HG02571 (cell line): ENCODE measurements around the gene KDM5A.
"Not testable (repeated sequence)": the region's sequence is repeated elsewhere in the genome, so short reads cannot be mapped to it uniquely, and the experiment has no call there.

Experiments used
- ATAC-seq: cut with Tn5 transposase; IDR thresholded peaks from one replicate; pipeline ENCODE4 v1.9.1; 2021; ENCODE audit warnings: mild to moderate bottlenecking, moderate library complexity; ENCODE audit not compliant: unreplicated experiment

KDM5A gene

GRCh38 chr12:334125-334524, 55.0 kb downstream of the KDM5A start:
- ATAC-seq, result no peak

GRCh38 chr12:332581-333205, 56.4 kb downstream of the KDM5A start:
- no peak for ATAC-seq

DNA sequence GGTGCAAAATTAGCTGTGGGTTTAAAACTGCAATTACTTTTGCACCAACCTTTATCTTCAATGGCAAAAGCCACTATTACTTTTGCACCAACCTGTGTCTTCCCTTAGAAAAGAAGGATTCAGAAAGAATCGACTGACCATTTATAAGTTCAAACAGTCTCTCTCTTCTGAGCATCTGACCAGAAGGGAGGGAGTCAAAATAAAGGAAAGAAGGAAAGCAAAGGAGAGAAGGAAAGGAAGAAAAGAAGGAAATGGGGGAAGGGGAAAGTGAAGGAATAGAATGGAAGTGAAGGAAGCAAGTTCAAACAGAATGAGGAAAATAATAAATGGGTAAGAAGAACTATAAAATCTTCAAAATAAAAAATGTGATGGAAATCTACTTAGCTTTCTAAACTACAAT, 57.8 kb downstream of the KDM5A start:
- no peak for ATAC-seq

DNA sequence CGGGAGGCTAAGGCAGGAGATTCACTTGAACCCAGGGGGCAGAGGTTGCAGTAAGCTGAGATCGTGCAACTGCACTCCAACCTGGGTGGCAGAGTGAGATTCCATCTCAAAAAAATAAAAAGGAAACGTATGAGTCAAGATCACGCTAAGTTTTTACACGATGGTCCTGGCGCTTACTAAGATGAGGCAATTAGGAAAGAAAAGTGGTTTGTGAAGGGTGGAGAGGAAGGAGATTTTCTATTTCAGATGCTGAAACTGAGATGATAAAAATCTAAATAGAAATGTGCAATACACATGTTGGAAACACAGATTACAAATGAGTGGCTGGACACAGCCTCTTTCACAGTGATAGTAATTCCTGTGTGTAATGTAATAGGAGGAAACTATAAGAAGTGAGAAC, 63.2 kb downstream of the KDM5A start:
- no peak for ATAC-seq

- ATAC-seq, result no peak
These were observed 65.6 kb downstream of the KDM5A start for GRCh38 chr12:323507-323906.

DNA sequence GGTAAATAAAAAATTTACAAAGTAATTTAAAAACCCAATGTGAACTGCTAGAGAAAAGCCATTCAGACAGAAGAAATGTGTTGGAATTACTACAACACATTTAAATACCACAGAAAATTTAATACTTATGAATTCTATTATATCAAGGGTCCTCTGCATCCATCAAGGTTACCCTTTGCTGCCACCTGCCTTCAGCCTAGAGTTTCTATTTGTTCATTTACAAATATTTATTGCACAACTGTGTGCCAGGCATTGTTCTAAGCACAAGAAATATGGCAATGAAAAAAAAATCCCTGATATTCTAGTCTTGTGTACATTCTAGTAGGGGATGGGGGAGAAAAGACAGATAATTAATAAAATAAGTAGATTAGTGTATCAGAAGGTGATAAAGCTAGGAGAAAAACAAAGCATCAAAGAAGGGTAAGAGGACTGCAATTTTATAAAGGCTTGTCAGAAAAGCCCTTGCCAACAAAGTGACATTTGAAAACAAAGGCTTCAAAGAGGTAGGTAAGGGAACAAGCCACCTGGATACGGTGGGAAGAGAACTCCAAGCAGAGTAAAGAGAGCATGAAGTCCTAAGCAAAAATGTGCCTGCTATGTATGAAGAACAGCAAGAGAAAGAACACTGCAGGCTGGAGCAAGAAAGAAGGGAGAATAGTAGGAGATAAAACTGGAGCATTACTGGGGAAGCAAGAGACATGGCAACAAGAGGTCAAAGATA, 67.4 kb downstream of the KDM5A start:
- no peak for ATAC-seq

DNA sequence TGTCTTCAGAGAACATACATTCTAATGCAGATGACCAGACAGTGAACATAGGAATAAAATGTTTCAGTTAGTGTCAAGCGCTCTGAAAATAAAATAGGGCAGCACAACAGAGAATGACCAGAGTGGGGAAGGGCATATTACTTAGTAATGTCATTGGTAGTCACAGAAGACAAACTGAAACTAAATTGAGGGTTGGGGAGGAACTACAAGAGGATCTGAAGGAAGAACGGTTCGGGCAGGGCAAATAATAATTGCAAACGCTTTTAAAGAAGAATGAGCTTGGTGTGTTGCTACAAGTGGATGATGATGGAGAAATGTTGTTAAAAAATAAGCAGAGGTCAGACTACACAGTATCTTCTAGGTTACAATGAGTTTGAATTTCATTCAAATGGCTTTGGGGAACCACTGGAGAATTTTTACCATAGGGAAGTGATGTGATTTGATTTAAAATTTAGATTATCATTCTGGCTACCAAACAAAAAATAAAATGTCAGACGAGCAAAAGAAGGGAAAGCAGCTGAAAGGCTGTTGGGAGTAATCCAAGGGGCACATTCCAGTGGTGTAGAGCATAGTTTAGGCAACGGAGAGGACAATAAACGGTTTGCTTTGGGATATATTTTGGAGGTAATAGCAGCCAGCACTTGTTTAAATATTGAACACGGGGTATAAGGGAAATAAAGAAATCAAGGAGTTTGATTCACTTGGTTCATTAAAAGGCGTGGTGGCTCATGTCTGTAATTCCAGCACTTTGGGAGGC, 70.2 kb downstream of the KDM5A start:
- ATAC-seq, result no peak

- no peak for ATAC-seq
These were observed 80.6 kb downstream of the KDM5A start for GRCh38 chr12:308511-308910.

GRCh38 chr12:307406-307805, 81.7 kb downstream of the KDM5A start:
- ATAC-seq, result no peak

- no peak for ATAC-seq
These were observed 84.3 kb downstream of the KDM5A start for GRCh38 chr12:304805-305204.

- not testable (repeated sequence) for ATAC-seq
These were observed 86.4 kb downstream of the KDM5A start for GRCh38 chr12:302766-303165.

- ATAC-seq, result not testable (repeated sequence)
These were observed 89.0 kb downstream of the KDM5A start for GRCh38 chr12:300166-300565.

DNA sequence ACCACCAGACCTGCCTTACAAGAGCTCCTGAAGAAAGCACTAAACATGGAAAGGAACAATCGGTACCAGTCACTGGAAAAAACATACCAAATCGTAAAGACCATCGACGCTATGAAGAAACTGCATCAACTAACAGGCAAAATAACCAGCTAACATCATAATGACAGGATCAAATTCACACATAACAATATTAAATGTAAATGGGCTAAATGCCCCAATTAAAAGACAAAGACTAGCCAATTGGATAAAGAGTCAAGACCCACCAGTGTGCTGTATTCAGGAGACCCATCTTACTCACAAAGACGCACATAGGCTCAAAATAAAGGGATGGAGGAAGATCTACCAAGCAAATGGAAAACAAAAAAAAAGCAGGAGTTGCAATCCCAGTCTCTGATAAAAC, 89.6 kb downstream of the KDM5A start:
- ATAC-seq, result not testable (repeated sequence)

DNA sequence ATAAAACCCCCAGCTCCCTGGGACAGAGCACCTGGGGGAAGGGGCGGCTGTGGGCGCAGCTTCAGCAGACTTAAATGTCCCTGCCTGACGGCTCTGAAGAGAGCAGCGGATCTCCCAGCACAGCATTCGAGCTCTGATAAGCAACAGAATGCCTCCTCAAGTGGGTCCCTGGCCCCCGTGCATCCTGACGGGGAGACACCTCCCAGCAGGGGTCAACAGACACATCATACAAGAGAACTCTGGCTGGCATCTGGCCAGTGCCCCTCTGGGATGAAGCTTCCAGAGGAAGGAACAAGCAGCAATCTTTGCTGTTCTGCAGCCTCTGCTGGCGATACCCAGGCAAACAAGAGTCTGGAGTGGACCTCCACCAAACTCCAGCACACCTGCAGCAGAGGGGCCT, 91.1 kb downstream of the KDM5A start:
- not testable (repeated sequence) for ATAC-seq

DNA sequence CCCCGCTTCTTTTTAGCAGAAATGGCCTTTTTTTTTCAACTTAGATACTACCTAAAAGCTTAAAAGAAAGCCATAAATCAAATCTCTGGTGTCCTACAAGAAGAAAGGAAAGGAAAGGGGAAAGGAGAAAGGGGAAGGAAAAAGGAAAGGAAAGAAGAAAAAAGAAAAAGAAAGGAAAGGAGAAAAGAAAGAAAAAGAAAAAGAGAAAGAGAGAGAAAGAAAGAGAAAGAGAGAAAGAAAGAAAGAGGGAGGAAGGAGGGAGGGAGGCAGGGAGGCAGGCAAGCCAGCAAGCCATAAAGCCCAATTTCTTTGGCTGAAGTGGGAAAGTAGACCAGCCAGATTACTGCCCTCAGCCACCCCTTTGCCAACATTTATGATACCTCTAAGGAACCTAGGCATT, 94.0 kb downstream of the KDM5A start:
- ATAC-seq, result no peak

DNA sequence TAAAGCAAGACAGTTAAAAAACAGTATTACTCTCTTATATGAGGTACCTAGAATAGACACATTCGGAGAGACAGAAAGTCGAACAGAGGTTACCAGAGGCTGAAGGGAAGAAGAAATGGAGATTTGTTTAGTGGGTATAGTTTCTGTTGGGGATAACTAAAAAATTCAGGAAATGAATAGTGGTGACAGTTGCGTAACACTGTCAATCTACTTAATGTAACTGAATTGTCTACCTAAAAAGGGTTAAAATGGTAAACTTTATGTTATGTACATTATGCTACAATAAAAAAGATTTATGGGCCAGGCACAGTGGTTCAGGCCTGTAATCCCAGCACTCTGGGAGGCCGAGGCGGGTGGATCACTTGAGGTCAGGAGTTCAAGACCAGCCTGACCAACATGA, 95.9 kb downstream of the KDM5A start:
- ATAC-seq, result no peak

GRCh38 chr12:292186-292585, 96.9 kb downstream of the KDM5A start:
- ATAC-seq, result no peak

DNA sequence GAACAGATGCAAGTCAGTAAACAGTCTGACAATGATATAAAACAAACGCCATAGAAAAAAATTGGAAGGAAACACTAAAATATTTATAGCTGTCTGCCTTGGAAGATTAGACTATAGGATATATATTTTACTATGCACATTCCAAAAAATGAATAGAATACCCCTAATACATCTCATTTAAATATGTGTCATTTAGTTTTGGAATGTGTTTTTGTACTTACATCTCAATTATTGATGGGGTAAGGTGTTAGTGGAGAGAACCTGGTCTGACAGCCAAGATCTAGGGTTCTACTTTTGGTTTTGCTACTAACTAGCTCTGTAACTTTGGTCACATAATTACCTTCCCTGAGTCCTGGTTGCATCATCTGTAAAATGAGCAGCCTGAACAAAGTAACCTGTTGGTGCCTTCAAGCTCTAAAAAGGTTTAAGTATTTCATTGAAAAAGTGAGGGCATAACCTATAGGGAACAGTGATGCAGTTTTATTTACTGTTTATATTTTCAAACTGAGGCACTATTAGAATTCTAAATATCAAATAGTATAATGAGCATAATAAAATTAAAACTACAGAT, 97.9 kb downstream of the KDM5A start:
- no peak for ATAC-seq

DNA sequence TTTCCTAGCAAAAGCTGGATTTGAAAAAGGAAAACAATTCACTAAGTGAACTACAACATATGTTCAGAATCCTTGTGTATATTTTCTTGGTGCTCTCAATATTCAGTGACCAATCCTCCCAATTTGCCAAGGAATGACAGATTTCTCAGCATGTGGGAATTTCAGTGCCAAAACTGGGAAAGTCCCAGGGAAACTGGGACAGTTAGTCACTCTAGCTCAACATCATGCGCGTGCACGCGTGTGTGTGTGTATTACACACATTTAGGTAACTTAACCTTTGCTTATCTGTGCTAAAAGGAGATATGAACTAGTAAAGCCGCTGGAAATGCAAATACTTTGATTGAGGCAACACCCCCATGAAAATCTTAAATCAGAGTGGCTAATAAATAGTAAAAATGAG, 100.4 kb downstream of the KDM5A start:
- no peak for ATAC-seq

DNA sequence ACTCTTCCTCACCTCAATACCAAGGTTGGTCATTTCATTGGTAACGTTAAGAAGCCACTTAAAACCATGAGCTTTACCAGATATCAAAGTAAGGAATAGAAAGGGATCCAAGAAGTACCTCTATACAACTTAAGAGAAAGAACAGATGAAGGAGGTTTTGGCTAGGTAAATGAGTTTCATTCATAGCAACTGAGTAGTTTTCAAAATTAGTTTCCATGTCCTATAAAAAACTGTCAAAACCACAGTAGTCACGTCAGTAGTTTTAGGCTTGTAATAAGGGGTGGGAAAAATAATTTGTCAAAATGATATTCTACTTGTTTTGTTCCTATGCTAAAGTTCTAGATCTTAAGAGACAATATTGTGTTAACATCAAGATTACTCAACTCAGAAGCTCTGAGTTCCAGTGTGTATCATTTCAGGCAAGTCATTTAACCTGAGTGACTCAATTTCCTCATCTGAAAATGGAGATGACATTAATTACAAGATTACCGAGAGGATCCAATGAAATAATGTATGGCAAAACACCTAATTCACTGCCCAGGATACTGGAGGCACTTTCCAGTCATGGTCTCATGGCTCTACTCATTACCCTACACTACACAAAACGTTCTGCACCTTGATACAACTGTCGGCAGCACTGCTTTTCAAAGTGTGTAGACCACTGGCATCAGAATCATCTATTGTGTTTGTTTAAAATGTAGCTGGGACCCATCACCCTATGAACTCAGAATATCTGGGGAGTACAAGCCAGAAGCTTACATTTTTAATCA, 102.4 kb downstream of the KDM5A start:
- ATAC-seq, result no peak

DNA sequence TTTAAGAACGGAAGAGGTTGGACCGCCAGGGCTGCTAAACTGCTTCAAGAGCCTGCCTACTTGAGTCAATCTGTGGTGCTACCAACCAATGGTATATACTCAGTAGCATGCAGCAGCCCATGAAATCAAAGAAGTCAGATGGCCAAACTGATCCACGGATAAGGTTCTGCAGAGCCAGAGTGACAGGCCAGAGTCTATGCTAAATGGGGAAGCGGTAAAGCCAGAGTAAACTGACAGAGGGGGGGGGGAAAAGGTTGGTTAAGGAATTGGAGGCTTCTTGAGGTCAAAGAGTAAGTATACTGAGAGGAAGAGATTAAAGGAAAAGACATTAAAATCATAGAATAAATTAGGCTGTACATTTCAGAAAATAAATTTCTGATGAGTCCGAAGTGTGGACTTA, 111.1 kb downstream of the KDM5A start:
- no peak for ATAC-seq
